ENCODE measurements around the gene B4GALT1.

B4GALT1 gene

DNA sequence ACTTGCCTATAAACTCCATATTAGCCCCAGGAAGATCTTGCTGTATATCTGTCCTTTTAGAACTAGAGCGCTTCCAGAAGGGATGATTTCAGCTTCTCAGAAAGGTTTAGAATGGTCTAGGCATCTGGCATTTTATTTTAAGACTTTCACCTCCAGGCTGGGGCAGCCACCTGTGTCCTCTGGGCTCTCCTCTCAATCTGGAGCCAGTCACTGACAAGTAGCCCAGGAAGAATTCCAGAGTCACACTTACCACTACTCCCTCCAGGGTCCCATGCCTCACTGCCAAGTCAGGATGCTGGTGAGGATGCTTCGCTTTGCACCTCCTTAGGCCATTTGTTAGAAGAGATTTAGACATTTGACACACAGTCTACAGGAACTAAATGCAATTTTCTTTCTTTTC lies 20.8 kb downstream of the B4GALT1 start:
- Histone ChIP-seq H3K4me1 (ENCODE audit: insufficient read depth, low read length) (no peaks in the 10 kb centered on the region), H3K9me3 (ENCODE audit: insufficient read depth, low read depth, low read length) (no peaks in the 10 kb centered on the region), H3K36me3 (ENCODE audit: insufficient read depth, low read length) (no peaks in the 10 kb centered on the region), H3K27me3 (ENCODE audit: insufficient read depth, low read length) (no peaks in the 10 kb centered on the region), H3K4me3 (ENCODE audit: low read length) (no peak overlapping the region), H3K9ac (ENCODE audit: low read depth, low read length) (no peak overlapping the region), H3K27ac (ENCODE audit: low read depth, low read length) (no peak overlapping the region)
- WGBS: 94% methylated on average over 2 of the region's 2 CpGs

DNA sequence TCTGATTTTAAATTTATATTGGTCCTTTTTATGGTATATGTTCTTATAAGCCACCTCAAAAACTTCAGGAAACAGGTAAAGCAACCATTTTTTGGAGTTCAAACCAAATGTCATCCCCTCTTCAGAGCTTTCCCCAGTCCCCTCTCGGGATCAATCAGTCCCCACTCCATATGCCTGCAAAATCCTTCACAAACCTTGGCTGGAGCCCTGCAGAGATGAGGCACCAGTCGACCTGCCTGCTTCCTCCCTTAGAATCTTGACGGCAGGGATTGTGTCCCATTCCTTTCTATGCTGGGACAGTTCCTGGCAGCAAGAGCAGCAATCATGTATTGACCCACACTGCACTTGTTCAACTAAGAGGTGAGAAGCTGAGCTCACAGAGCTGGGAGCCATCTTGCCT lies 22.6 kb downstream of the B4GALT1 start:
- no peaks in the 10 kb centered on the region for H3K9me3 ChIP-seq (ENCODE audit: insufficient read depth, low read depth, low read length)
- WGBS: 70% methylated on average over 3 of the region's 3 CpGs
- H3K4me1 ChIP-seq (ENCODE audit: insufficient read depth, low read length): 0 out of 2 replicates have a peak, but pooled peaks cover 3% of the 10 kb centered on the region

DNA sequence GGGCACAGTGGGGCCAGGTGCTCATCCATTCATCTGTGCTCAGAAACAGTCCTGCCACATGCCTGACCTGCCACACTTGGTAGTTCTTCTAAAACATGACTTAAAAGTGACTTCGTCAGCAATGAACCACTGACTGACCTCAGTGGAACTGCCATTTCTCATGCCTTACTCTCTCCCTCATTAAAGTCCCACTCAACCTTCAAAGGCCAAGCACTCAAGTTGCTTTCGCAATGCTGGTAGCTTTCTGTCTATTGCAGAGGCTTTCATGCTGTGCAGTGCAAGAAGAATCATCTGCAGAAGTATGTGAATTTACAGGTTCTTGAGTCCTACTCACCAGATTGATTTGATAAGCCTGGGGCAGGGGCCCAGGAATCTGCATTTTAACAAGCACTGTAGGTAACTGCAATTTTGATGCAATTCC lies 23.9 kb downstream of the B4GALT1 start:
- H3K9ac ChIP-seq (ENCODE audit: low read depth, low read length): no peak overlapping the region
- 95% methylated on average over 2 of the region's 2 CpGs for WGBS
- H3K4me1 ChIP-seq (ENCODE audit: insufficient read depth, low read length): 0 out of 2 replicates have a peak, but pooled peaks cover 3% of the 10 kb centered on the region
- no peak overlapping the region for H3K4me3 ChIP-seq (ENCODE audit: low read length)
- H3K27me3 ChIP-seq (ENCODE audit: insufficient read depth, low read length): no peaks in the 10 kb centered on the region
- H3K27ac ChIP-seq (ENCODE audit: low read depth, low read length): no peak overlapping the region
- no peaks in the 10 kb centered on the region for H3K9me3 ChIP-seq (ENCODE audit: insufficient read depth, low read depth, low read length)
- no peaks in the 10 kb centered on the region for H3K36me3 ChIP-seq (ENCODE audit: insufficient read depth, low read length)

More for the DNA sequence above, 22.6 kb downstream of the B4GALT1 start:
- Histone ChIP-seq H3K9ac (ENCODE audit: low read depth, low read length) (no peak overlapping the region), H3K27ac (ENCODE audit: low read depth, low read length) (no peak overlapping the region), H3K36me3 (ENCODE audit: insufficient read depth, low read length) (no peaks in the 10 kb centered on the region), H3K27me3 (ENCODE audit: insufficient read depth, low read length) (no peaks in the 10 kb centered on the region), H3K4me3 (ENCODE audit: low read length) (no peak overlapping the region)

DNA sequence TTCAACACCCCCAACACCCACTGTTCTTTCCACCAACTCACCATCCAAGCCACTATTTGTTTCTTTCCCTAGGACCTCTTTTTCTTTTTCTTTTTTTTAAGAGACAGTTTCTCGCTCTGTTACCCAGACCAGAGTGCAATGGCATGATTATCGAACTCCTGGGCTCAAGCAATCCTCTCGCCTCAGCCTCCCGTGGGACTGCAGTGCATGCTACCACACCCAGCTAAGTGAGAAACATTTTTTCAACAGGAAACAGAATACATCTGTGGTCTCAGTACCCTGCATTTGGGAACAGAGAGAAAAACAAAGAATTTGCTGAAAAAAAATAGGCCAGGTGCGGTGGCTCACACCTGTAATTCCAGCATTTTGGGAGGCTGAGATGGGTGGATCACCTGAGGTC lies 24.6 kb downstream of the B4GALT1 start:
- H3K36me3 ChIP-seq (ENCODE audit: insufficient read depth, low read length): no peaks in the 10 kb centered on the region
- WGBS: 94% methylated on average over 5 of the region's 5 CpGs
- no peaks in the 10 kb centered on the region for H3K9me3 ChIP-seq (ENCODE audit: insufficient read depth, low read depth, low read length)
- H3K4me3 ChIP-seq (ENCODE audit: low read length): no peak overlapping the region
- 0 out of 2 replicates have a peak, but pooled peaks cover 3% of the 10 kb centered on the region for H3K4me1 ChIP-seq (ENCODE audit: insufficient read depth, low read length)
- no peak overlapping the region for H3K9ac ChIP-seq (ENCODE audit: low read depth, low read length)
- H3K27me3 ChIP-seq (ENCODE audit: insufficient read depth, low read length): no peaks in the 10 kb centered on the region
- H3K27ac ChIP-seq (ENCODE audit: low read depth, low read length): no peak overlapping the region

DNA sequence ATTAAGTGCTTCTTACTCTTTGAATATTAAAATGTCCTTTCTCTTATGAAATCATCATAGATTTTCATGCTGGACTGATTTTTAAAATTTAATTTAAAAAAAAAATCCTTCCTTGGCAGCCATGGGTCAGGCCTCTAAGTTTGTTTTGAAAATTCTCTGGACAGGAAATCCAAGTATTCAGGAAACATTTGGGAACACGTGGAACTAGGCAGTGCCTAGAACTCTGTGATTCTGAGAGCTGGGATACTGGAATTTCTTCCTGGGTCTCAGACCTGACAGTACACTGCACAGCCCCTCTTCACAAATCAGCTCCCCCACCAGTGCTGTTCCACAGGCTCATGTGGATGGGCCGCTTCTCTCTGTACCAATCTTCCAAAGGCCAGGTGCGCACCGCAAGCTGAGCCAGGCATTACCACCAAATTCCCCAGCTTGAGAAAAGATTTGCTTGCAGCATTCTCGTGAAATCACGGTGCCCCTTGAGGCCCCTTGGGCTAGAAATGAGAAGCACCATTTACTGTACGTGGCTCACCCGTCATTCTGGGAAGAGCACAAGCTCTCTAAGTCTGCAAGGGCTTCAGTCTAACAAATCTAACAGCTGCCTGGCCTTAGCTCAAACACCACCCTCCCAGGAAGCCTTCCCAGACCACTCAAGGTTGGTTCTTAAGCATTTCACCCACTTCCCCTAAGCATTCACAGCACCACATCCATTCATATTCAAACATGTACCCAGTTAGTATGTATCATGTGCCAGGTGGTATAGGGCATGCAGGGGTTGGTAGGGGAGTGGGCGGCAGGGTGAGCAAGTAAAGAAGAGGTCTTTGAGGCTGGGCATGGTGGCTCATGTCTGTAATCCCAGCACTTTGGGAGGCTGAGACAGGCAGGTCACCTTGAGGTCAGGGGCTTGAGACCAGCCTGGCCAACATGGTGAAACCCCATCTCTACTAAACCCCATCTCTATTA lies 26.5 kb downstream of the B4GALT1 start:
- Histone ChIP-seq H3K9me3 (ENCODE audit: insufficient read depth, low read depth, low read length) (no peaks in the 10 kb centered on the region), H3K27ac (ENCODE audit: low read depth, low read length) (no peak overlapping the region), H3K4me3 (ENCODE audit: low read length) (no peak overlapping the region), H3K9ac (ENCODE audit: low read depth, low read length) (no peak overlapping the region), H3K4me1 (ENCODE audit: insufficient read depth, low read length) (0 out of 2 replicates have a peak, but pooled peaks cover 3% of the 10 kb centered on the region), H3K27me3 (ENCODE audit: insufficient read depth, low read length) (no peaks in the 10 kb centered on the region), H3K36me3 (ENCODE audit: insufficient read depth, low read length) (no peaks in the 10 kb centered on the region)
- WGBS: 93% methylated on average over 9 of the region's 9 CpGs

DNA sequence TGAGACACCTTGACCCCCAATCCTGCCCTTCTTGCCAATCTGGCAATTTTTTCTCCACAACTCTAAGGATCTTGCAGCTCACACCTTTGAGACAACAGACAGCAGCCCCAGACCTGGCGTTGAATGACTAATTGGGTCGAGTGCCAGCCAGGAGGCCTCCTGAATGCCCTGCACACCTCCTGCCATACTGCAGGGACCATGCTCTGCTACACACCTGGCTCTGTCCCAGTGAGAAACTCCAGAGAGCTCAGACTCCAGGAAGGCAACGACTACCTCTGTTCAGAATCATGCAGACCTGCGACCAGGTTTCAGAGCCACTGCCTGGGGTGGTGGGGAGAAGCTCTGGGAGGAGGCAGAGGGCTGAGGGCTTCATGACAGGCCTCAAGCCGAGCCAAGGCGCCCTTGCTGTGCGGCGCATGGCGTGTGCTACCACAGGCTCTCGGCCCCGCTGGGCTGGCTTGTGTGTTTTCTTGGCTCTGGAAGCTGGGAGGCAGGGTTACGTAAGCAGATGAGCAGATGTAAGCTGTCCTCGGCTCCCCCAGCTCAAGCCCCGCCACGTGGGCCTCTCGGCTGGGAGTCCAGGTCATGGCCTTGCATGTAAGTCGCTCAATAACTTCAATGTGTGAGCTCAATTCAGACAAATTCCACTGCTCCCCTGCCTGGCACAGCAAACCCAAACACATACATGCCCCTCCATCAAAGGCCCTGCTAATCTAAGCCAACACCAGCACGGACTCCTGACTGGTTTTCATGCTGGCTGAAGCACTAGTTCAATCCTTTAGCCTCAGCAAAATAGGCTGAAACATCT lies 27.5 kb downstream of the B4GALT1 start:
- no peak overlapping the region for H3K27ac ChIP-seq (ENCODE audit: low read depth, low read length)
- no peaks in the 10 kb centered on the region for H3K36me3 ChIP-seq (ENCODE audit: insufficient read depth, low read length)
- H3K9ac ChIP-seq (ENCODE audit: low read depth, low read length): no peak overlapping the region
- 83% methylated on average over 18 of the region's 18 CpGs for WGBS
- no peaks in the 10 kb centered on the region for H3K9me3 ChIP-seq (ENCODE audit: insufficient read depth, low read depth, low read length)
- H3K27me3 ChIP-seq (ENCODE audit: insufficient read depth, low read length): no peaks in the 10 kb centered on the region
- H3K4me1 ChIP-seq (ENCODE audit: insufficient read depth, low read length): 0 out of 2 replicates have a peak, but pooled peaks cover 3% of the 10 kb centered on the region
- no peak overlapping the region for H3K4me3 ChIP-seq (ENCODE audit: low read length)

DNA sequence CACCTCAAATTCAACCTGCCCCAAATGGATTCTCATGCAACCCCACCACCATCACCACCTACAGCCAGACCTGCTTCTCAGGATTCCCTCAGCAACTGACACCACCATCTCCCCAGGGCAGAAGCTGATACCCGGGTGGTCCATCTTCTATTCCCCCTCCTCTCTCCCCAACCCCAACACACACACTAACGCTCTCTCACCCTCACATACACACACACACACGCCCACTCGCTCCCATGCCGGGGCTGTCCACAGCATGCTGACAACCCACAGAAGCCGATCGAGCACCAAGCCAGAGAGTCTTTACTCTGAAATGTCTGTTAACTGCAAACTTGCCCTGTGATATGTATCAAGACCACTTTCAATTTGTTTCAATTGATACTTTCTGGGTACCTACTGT lies 28.4 kb downstream of the B4GALT1 start:
- WGBS: 96% methylated on average over 7 of the region's 7 CpGs
- no peaks in the 10 kb centered on the region for H3K9me3 ChIP-seq (ENCODE audit: insufficient read depth, low read depth, low read length)
- H3K36me3 ChIP-seq (ENCODE audit: insufficient read depth, low read length): no peaks in the 10 kb centered on the region
- 0 out of 2 replicates have a peak, but pooled peaks cover 3% of the 10 kb centered on the region for H3K4me1 ChIP-seq (ENCODE audit: insufficient read depth, low read length)
- no peaks in the 10 kb centered on the region for H3K27me3 ChIP-seq (ENCODE audit: insufficient read depth, low read length)
- no peak overlapping the region for H3K9ac ChIP-seq (ENCODE audit: low read depth, low read length)
- no peak overlapping the region for H3K27ac ChIP-seq (ENCODE audit: low read depth, low read length)
- H3K4me3 ChIP-seq (ENCODE audit: low read length): no peak overlapping the region

DNA sequence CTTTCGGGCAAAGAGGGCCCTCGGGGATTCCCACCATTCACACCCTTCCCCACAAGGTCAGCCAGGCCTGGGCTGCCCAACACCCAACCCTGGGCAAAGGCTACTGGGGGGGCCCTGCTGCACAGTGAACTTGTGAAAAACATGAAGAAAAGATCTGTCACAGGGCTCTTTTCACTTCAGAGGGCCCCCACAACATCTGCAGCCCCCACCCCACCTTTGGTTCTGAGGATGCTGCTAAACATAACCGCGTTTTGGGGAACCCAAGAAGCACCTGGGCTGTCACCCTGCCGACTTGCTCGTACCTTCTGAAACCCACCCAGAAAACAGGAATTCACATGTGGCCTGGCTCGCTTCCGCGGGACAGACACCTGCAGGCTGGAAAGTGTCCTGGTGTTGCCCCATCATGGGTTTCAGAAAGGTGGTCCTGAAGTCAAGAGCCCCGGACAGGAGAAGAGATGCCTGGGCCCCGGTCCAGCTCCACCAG lies 29.3 kb downstream of the B4GALT1 start:
- 96% methylated on average over 11 of the region's 11 CpGs for WGBS
- H3K36me3 ChIP-seq (ENCODE audit: insufficient read depth, low read length): 0 out of 2 replicates have a peak, but pooled peaks cover 4% of the 10 kb centered on the region
- H3K4me3 ChIP-seq (ENCODE audit: low read length): no peak overlapping the region
- no peak overlapping the region for H3K27ac ChIP-seq (ENCODE audit: low read depth, low read length)
- 0 out of 2 replicates have a peak, but pooled peaks cover 3% of the 10 kb centered on the region for H3K4me1 ChIP-seq (ENCODE audit: insufficient read depth, low read length)
- H3K27me3 ChIP-seq (ENCODE audit: insufficient read depth, low read length): no peaks in the 10 kb centered on the region
- no peak overlapping the region for H3K9ac ChIP-seq (ENCODE audit: low read depth, low read length)
- H3K9me3 ChIP-seq (ENCODE audit: insufficient read depth, low read depth, low read length): no peaks in the 10 kb centered on the region

DNA sequence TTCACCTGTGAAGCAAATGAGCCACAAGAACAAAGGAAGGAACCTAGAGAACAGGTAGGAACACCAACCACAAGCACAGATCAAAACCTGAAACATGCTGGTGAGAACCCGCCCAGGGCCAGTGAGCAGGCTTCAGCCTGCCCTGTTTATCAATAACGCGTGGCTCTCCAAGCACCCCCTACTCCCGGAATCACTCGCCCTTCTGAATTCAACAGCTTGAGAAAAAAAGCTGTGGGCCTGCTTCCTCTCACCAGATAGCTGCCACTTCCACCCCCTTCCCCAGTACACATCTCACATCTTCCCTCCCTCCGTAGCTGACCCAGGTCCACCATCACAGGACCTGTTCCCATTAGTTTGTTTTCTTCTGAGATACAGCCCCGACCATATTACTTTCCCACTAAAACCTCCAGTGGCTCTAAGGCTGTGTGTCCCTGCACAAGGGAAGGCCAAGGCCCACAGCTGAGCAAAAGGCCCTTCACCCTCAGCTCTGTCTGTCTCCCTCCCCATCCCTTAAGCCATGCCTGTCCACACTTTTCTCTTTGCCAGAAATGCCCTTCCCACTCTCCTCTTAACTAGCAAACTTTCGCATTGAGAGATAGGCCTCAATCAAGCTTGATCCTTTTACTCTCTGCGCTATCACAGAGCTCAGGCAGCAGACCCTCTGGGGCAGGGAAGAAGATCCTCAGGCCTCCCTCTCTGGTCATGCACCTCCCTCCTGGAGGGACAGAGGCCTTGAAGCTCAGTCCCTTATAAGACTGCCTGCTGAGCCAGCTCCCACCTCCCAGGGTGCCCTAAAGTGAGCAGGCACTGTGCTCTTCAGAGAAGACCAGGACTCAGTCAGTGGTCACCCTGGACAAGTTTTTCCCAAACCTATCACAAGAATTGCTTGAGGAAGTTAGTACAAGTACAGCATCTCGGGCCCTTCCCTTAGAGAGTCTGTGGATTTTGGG lies 30.1 kb downstream of the B4GALT1 start:
- no peaks in the 10 kb centered on the region for H3K9me3 ChIP-seq (ENCODE audit: insufficient read depth, low read depth, low read length)
- H3K9ac ChIP-seq (ENCODE audit: low read depth, low read length): no peak overlapping the region
- H3K36me3 ChIP-seq (ENCODE audit: insufficient read depth, low read length): 0 out of 2 replicates have a peak, but pooled peaks cover 4% of the 10 kb centered on the region
- WGBS: 91% methylated on average over 10 of the region's 10 CpGs
- H3K4me3 ChIP-seq (ENCODE audit: low read length): no peak overlapping the region
- no peak overlapping the region for H3K27ac ChIP-seq (ENCODE audit: low read depth, low read length)
- H3K27me3 ChIP-seq (ENCODE audit: insufficient read depth, low read length): no peaks in the 10 kb centered on the region
- 0 out of 2 replicates have a peak, but pooled peaks cover 3% of the 10 kb centered on the region for H3K4me1 ChIP-seq (ENCODE audit: insufficient read depth, low read length)

DNA sequence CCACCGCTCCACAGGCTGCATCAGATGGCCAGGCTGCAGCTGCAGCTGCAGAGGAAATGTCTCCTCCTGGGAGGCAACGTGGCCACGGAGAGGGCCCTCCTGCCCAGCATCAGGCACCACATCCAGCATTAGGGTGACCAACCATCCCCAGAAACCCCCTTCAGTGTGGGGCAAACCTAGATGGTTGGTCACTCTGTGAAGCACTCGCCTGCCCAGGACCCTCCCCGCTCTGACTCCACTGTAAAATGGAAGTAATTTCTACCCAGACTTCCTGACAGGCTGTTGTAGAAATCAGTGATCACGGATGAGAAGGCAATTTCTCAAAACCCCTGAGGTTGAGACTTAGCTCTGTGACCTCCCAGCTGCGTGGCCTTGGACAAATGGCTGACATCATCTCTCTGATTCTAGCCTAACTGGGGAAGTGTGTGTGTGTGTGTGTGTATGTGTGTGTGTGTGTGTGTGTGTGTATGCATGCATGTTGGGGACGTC lies 31.6 kb downstream of the B4GALT1 start:
- H3K27ac ChIP-seq (ENCODE audit: low read depth, low read length): no peak overlapping the region
- no peak overlapping the region for H3K4me3 ChIP-seq (ENCODE audit: low read length)
- H3K9ac ChIP-seq (ENCODE audit: low read depth, low read length): no peak overlapping the region; the same call in 1 of the 2 replicates
- 0 out of 2 replicates have a peak, but pooled peaks cover 3% of the 10 kb centered on the region for H3K4me1 ChIP-seq (ENCODE audit: insufficient read depth, low read length)
- H3K27me3 ChIP-seq (ENCODE audit: insufficient read depth, low read length): no peaks in the 10 kb centered on the region
- WGBS: 92% methylated on average over 8 of the region's 8 CpGs
- H3K9me3 ChIP-seq (ENCODE audit: insufficient read depth, low read depth, low read length): no peaks in the 10 kb centered on the region
- H3K36me3 ChIP-seq (ENCODE audit: insufficient read depth, low read length): 0 out of 2 replicates have a peak, but pooled peaks cover 4% of the 10 kb centered on the region
